GM19397 (cell line): Measurements from ENCODE around the gene FAM171A2.
A peak's percentile ranks its signal among the peaks of the same experiment; 100 is the strongest.
"Not testable (repeated sequence)": the region's sequence is repeated elsewhere in the genome, so short reads cannot be mapped to it uniquely, and the experiment has no call there.

Experiments used
- ATAC-seq: cut with Tn5 transposase; IDR thresholded peaks from one replicate; pipeline ENCODE4 v1.9.1; 2021; ENCODE audit warnings: mild to moderate bottlenecking, moderate library complexity; ENCODE audit not compliant: unreplicated experiment

FAM171A2 gene

DNA sequence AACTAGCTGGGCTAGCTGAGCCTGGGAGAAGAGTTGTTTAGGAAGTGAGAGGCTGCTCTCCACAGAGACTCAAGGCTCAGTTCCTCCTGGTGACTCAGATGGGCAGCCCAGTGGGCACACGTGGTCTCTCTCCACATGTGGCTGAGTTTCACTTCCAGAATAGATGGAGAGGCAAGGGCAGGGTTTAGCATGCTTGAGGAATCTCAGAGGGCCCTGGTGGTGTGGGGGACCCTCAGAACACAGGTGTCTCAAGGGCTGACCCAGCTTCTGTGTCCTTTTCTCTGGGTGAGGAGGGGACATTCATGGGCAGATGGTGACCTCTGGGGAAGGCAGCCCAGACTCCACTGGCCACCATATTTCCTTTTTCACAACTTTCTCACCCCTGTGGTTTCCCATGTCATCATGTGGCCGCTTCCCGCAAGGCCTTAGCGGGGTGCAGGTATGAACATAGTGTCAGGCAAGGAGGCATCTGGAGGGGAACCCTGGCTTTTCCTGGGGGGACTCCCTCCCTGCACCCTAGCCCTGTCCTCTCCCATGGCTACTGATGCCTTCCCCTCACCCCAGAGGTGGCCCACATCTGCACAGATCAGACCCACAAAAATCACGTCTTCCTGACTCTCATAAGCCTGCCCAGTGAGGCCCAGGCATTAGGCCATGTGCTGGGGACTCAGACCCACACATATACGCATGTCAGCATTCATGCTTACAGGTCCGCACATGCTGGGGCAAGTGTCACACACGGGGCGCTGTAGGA lies 15.2 kb downstream of the FAM171A2 start:
- peak; percentile 30 for ATAC-seq

DNA sequence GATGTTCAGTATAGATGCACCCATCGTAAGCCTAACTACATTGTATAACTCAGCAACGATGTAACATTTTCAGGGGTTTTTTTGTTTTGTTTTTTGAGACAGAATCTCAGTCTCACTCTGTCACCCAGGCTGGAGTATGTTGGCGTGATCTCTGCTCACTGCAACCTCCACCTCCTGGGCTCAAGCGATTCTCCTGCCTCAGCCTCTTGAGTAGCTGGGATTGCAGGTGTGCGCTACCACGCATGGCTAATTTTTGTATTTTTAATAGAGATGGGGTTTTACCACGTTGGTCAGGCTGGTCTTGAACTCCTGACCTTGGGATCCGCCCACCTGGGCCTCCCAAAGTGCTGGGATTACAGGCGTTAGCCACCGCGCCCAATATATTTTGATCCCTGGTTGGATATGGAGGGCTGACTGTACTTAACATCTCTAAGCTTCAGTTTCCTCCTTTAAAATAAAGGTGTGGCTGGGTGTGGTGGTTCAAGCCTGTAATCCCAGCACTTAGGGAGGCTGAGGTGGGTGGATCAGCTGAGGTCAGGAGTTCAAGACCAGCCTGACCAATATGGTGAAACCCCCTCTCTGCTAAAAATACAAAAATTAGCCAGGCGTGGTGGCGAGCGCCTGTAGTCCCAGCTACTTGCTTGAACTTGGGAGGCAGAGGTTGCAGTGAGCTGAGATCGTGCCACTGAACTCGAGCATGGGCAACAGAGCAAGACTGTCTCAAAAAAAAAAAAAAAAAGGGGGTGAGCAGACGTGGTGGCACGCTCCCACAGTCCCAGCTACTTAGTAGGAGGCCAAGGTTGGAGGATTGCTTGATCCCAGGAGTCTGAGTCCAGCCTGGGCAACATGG lies 16.2 kb downstream of the FAM171A2 start:
- not testable (repeated sequence) for ATAC-seq

GRCh38 chr17:44346064-44346844 lies 17.4 kb downstream of the FAM171A2 start:
- no peak for ATAC-seq

DNA sequence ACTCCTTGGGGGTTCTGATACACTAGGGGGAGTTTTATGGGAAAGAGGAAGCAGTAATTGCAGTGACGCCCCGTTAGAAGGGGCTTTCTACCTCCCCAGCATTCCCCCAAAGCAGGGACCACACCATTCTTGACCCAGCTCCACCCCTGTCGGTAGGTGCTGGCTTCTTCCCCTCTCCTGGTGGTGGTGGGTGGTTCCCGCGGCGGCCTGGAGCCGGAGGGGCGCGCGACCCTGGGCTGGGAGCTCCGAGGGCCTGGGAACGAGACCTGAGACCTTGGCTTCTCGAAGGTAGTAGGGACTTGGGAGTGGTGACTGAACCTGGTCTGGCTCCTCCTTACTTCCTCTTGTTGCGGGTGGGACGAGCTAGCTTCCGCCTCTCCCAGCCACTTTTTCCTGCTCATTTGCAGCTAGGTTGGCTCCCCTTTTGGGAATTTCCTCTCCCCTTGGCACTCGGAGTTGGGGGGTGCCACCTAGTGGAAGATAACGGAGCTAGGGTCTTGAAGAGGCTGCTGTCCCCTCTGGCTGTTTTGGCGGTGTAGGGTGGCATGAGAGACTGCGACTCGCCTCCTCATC lies 18.1 kb downstream of the FAM171A2 start:
- ATAC-seq = peak; percentile 7

DNA sequence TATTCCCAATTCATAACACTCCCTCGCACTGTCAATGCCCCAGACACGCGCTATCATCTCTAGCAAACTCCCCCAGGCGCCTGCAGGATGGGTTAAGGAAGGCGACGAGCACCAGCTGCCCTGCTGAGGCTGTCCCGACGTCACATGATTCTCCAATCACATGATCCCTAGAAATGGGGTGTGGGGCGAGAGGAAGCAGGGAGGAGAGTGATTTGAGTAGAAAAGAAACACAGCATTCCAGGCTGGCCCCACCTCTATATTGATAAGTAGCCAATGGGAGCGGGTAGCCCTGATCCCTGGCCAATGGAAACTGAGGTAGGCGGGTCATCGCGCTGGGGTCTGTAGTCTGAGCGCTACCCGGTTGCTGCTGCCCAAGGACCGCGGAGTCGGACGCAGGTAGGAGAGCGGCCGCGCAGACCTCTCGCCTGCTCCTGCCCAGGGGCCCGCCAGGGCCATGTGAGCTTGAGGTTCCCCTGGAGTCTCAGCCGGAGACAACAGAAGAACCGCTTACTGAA lies 18.7 kb downstream of the FAM171A2 start, which contains the start of gene GRN:
TSS of gene GRN (plus strand) at position 364 of the 515 bp plus-strand sequence. CDS start 3,863 bp downstream, outside the sequence.
- ATAC-seq = peak; percentile 61

- no peak for ATAC-seq
Measured at GRCh38 chr17:44343510-44344209, 20.0 kb downstream of the FAM171A2 start.

GRCh38 chr17:44340553-44340952 lies 23.1 kb downstream of the FAM171A2 start:
- ATAC-seq = not testable (repeated sequence)

DNA sequence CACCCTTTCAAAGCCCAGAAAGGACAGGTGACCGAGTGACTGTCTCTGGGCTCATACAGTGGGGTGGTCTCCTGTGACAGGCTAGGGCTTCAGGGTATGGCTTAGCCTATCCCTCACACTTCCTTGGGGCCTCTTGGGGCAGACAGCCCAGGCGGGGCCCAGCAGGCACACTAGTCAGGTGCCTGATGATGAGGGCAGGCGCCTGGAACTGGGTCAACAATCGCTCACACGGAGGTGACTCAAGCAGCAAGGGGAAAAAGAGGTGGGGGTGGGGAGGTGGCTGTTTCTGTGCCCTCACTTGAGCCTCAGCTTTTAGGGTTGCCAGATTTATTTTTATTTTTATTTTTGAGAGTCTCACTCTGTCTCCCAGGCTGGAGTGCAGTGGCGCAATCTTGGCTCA lies 25.0 kb downstream of the FAM171A2 start:
- ATAC-seq = no peak

- no peak for ATAC-seq
Measured at GRCh38 chr17:44335968-44336367, 27.7 kb downstream of the FAM171A2 start.

GRCh38 chr17:44335564-44335963 lies 28.1 kb downstream of the FAM171A2 start:
- no peak for ATAC-seq

DNA sequence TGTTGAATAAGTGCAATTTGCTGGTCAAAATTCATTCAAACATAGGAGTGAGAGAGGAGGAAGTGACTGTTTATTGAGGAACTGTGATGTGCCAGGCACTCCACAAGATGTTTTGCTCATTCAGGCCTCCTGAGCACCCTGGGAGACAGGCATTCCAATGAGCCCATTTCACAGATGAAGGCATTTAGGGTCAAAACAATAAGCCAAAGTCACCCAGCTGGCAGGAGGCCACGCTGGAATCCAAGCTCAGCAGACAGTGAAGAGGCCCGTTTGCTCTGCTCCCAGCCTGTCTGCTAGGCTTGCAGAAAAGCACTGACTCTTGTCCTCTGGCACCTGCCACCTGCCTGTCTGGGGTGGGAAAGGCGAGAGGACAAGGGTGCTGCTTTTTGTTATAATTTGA lies 28.9 kb downstream of the FAM171A2 start:
- no peak for ATAC-seq

GRCh38 chr17:44334315-44334714 lies 29.3 kb downstream of the FAM171A2 start:
- ATAC-seq = no peak

DNA sequence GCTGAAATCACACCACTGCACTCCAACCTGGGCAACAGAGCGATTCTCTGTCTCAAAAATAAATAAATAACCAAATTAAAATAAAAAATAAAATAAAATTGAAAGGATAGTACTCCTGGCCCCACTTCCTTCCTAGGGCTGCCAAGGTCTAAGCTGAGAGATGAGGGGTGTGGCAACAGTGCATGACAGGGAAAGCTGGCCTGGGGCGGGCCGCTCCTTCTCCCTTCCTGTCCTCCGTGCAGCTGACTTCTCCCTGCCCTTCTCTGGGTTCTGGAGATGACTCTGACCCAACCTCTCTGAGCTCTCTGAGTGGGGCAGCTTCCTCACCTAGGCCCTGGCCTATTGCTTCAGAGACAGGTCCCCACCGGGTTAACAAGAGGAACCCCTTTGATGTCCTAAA lies 30.3 kb downstream of the FAM171A2 start:
- ATAC-seq = no peak

GRCh38 chr17:44331249-44331760 lies 32.3 kb downstream of the FAM171A2 start:
- no peak for ATAC-seq

DNA sequence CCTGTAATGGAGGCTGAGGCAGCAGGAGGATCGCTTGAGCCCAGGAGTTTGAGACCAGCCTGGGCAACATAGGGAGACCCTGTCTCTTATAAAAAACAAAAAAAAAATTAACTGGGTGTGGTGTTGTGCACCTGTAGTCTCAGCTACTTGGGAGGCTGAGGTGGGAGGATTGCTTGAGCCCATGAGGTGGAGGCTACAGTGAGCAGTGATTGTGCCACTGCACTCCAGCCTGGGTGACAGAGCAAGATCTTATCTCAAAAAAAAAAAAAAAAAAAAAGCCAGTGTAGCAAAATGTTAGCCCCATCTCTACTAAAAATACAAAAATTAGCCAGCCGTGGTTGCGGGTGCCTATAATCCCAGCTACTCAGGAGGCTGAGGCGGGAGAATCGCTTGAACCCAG lies 33.4 kb downstream of the FAM171A2 start:
- ATAC-seq = not testable (repeated sequence)

- ATAC-seq = not testable (repeated sequence)
Measured at GRCh38 chr17:44329516-44329915, 34.1 kb downstream of the FAM171A2 start.

- ATAC-seq = no peak
Measured at GRCh38 chr17:44327715-44328449, 35.8 kb downstream of the FAM171A2 start.

- peak; percentile 46 for ATAC-seq
Measured at GRCh38 chr17:44326861-44327444, 36.7 kb downstream of the FAM171A2 start.
